Neural progenitor cell (in vitro differentiated cells): ENCODE measurements around the gene PAX9. TPM values are rescaled to one million over a fixed set of nuclear protein-coding genes. Genes with fewer than 3 reads are reported as not detected.
A peak's percentile ranks its signal among the peaks of the same experiment; 100 is the strongest.

Experiments
- DNase-seq: peaks from one replicate; pipeline ENCODE4 v3.0.0-alpha.2; 2016; ENCODE audit warnings: low spot score
- H2AFZ ChIP-seq: fragments of 200-600 bp; sonication (generic); replicated peaks from 2 replicates; pipeline ENCODE4 v1.6.1; 2016; ENCODE audit warnings: antibody characterized with exemption
- H3F3A ChIP-seq: fragments of 200-600 bp; sonication (generic); 2 replicates; pipeline ENCODE4 v1.6.1; 2016; ENCODE audit warnings: antibody characterized with exemption, low read depth
- H3K27ac ChIP-seq: fragments of 200-600 bp; sonication (generic); 2 replicates; pipeline ENCODE4 v1.5.1; 2016; ENCODE audit warnings: mild to moderate bottlenecking
- H3K27me3 ChIP-seq: fragments of 200-600 bp; sonication (generic); 2 replicates; pipeline ENCODE4 v1.6.1; 2016; ENCODE audit warnings: mild to moderate bottlenecking, moderate library complexity
- H3K36me3 ChIP-seq: fragments of 200-600 bp; sonication (generic); 2 replicates; pipeline ENCODE4 v1.5.1; 2016
- H3K4me1 ChIP-seq: fragments of 200-600 bp; sonication (generic); 2 replicates; pipeline ENCODE4 v1.6.1; 2016; ENCODE audit warnings: mixed run types
- H3K4me2 ChIP-seq: fragments of 200-600 bp; sonication (generic); 2 replicates; pipeline ENCODE4 v1.6.1; 2016
- H3K4me3 ChIP-seq: fragments of 200-600 bp; sonication (generic); 2 replicates; pipeline ENCODE4 v1.5.1; 2016
- H3K79me2 ChIP-seq: fragments of 200-600 bp; sonication (generic); 2 replicates; pipeline ENCODE4 v1.6.1; 2016; ENCODE audit warnings: low read depth
- H3K9ac ChIP-seq: fragments of 200-600 bp; sonication (generic); 2 replicates; pipeline ENCODE4 v1.6.1; 2016
- H3K9me3 ChIP-seq: fragments of 200-600 bp; sonication (generic); 2 replicates; pipeline ENCODE4 v1.5.1; 2016; ENCODE audit warnings: low read depth
- H4K20me1 ChIP-seq: fragments of 200-600 bp; sonication (generic); 2 replicates; pipeline ENCODE4 v1.6.1; 2016; ENCODE audit warnings: low read depth
- H3K27ac Mint-ChIP-seq: 3 replicates; pipeline ENCODE4 v1.8.0; 2021; ENCODE audit warnings: mixed read lengths
- H3K27me3 Mint-ChIP-seq: 2 replicates; pipeline ENCODE4 v1.8.0; 2022; ENCODE audit warnings: low read depth, mild to moderate bottlenecking, inconsistent platforms, moderate library complexity, mixed read lengths; ENCODE audit not compliant: insufficient read depth
- H3K36me3 Mint-ChIP-seq: 3 replicates; pipeline ENCODE4 v1.8.0; 2021; ENCODE audit warnings: mixed read lengths
- H3K4me1 Mint-ChIP-seq: 3 replicates; pipeline ENCODE4 v1.8.0; 2021; ENCODE audit warnings: mixed read lengths
- H3K4me3 Mint-ChIP-seq: 3 replicates; pipeline ENCODE4 v1.8.0; 2021; ENCODE audit warnings: mild to moderate bottlenecking, moderate library complexity, mixed read lengths
- H3K9me3 Mint-ChIP-seq: 3 replicates; pipeline ENCODE4 v1.8.0; 2020; ENCODE audit warnings: mixed read lengths
- EZH2 ChIP-seq: fragments of 200-600 bp; sonication (generic); IDR thresholded peaks from 2 replicates; pipeline ENCODE4 v1.6.1; 2017; ENCODE audit warnings: antibody characterized with exemption, mild to moderate bottlenecking, moderate library complexity
- EZH2phosphoT487 ChIP-seq: fragments of 200-600 bp; sonication (generic); IDR thresholded peaks from 2 replicates; pipeline ENCODE4 v1.6.1; 2017; ENCODE audit warnings: antibody characterized with exemption
- total RNA-seq: library from RNA; depleted of rRNA; stranded (reverse); fragments of >200 nt; gene quantifications from 2 replicates; pipeline ENCODE4 v1.2.3, GENCODE V29; 2015; ENCODE audit warnings: low replicate concordance
- TF ChIP-seq, protein P1 (sequence below): fragments of 200-600 bp; sonication (generic); IDR thresholded peaks from 2 replicates; pipeline ENCODE4 v1.5.1; 2017; ENCODE audit warnings: antibody characterized with exemption, mild to moderate bottlenecking

The PAX9 gene
- total RNA-seq, 1 donor from 2014 or later, result not detected

DNA sequence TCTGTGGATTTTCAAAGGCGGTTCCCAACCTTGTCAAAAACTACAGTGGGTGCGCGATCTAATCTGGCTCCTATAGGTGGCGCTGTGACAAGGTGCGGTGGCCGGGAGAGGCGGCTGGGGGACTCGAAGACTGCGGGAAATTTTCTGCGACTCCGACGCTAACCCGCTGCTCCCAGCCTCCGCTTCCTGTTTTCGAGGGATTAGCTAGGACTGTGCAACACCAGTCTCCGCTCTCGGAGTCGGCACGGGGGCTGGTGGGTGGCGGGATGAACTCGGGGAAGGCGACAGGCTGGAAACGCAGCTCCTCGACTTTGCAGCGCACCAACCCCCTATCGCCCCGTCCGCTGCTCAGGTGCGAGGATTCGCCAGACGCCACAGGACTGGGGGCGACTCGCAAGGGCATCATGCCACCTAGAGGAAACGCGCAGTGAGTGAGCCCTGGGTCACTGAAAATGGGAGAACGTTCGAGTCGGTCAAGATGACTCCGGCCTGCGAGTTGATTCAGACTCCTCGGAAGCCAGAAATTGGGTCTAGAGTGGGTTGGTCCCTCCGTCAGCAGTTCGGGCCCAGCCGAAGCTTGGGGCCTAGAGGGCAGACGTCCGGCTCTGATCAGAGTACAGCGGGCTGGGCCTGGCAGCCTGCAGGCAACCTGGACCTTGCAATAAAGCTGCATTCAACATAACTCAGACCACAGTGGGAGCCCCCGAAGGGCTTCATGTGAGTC, 5.5 kb upstream of the PAX9 start:
- Histone ChIP-seq H4K20me1 (peaks cover 99% of the 10 kb centered on the region), H3K4me1 (no peaks in the 10 kb centered on the region), H3K4me2 (peak overlapping the region; percentile 70), H3K9me3 (no peaks in the 10 kb centered on the region), H3K4me3 (peak overlapping the region; percentile 40), H2AFZ (peak overlapping the region; percentile 44), H3F3A (no peaks in the 10 kb centered on the region), H3K79me2 (no peaks in the 10 kb centered on the region), H3K36me3 (no peaks in the 10 kb centered on the region), H3K27ac (no peak overlapping the region), H3K27me3 (peaks cover 100% of the 10 kb centered on the region), H3K9ac (no peak overlapping the region)
- Mint-ChIP-seq H3K27ac (no peak overlapping the region), H3K4me3 (peak overlapping the region; percentile 63), H3K36me3 (no peaks in the 10 kb centered on the region), H3K4me1 (peaks cover 16% of the 10 kb centered on the region), H3K9me3 (peaks cover 2% of the 10 kb centered on the region), H3K27me3 (peaks cover 98% of the 10 kb centered on the region)
- peak; percentile 67 for TF ChIP-seq EZH2
- TF ChIP-seq, protein P1, sequence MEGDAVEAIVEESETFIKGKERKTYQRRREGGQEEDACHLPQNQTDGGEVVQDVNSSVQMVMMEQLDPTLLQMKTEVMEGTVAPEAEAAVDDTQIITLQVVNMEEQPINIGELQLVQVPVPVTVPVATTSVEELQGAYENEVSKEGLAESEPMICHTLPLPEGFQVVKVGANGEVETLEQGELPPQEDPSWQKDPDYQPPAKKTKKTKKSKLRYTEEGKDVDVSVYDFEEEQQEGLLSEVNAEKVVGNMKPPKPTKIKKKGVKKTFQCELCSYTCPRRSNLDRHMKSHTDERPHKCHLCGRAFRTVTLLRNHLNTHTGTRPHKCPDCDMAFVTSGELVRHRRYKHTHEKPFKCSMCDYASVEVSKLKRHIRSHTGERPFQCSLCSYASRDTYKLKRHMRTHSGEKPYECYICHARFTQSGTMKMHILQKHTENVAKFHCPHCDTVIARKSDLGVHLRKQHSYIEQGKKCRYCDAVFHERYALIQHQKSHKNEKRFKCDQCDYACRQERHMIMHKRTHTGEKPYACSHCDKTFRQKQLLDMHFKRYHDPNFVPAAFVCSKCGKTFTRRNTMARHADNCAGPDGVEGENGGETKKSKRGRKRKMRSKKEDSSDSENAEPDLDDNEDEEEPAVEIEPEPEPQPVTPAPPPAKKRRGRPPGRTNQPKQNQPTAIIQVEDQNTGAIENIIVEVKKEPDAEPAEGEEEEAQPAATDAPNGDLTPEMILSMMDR, result peak; percentile 82
- peak; percentile 5 for TF ChIP-seq EZH2phosphoT487
- DNase-seq, result peak; percentile 90

DNA sequence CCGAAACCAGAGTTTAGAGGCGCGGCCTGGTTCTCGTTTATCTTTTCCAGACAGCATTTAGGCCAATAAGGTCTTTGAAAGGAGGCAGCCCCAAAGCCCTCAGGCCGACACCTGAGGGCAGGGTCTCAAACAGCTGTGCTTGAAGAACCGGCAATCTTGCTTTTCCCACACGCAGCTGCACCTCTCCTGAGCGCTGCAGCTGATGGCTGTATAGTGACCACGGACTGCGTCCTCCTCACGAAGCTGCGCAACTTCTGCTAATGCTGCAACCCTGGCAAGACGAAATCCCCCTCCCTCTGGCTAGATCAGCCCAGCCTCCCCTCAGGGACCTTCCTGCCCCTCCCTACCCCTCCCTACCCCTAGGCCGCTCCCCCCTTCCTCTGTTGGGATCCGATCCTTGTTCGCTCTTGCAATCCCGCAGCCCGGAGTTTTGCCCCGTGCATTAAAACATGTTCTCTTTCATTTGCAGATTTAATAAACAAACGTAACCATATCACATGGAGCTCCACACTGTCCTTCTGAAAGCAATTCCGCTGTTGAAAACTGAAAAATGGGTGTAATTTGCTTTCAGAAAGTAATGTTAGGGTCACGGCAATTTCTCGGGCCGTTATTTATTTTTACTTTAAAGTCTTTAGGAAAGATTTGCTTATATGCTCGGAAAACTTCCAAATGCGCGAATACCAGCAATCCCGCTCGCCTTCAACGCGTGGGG, 4.8 kb upstream of the PAX9 start:
- peak; percentile 48 for DNase-seq
- no peak overlapping the region for H3K4me2 ChIP-seq
- peaks cover 97% of the 10 kb centered on the region for H4K20me1 ChIP-seq
- H3K27ac Mint-ChIP-seq, result no peak overlapping the region
- peaks cover 100% of the 10 kb centered on the region for H3K27me3 ChIP-seq
- no peaks in the 10 kb centered on the region for H3K4me1 ChIP-seq
- no peaks in the 10 kb centered on the region for H3K36me3 Mint-ChIP-seq
- no peak overlapping the region for H2AFZ ChIP-seq
- H3K9me3 ChIP-seq, result no peaks in the 10 kb centered on the region
- no peaks in the 10 kb centered on the region for H3F3A ChIP-seq
- peaks cover 99% of the 10 kb centered on the region for H3K27me3 Mint-ChIP-seq
- TF ChIP-seq, protein P1, result no peak
- TF ChIP-seq EZH2phosphoT487, result peak; percentile 88
- peak; percentile 70 for TF ChIP-seq EZH2
- H3K79me2 ChIP-seq, result no peaks in the 10 kb centered on the region
- H3K4me3 Mint-ChIP-seq, result peak overlapping the region; percentile 63
- H3K9ac ChIP-seq, result no peak overlapping the region
- H3K27ac ChIP-seq, result no peak overlapping the region
- peak overlapping the region; percentile 23 for H3K4me3 ChIP-seq
- peaks cover 22% of the 10 kb centered on the region for H3K4me1 Mint-ChIP-seq
- H3K36me3 ChIP-seq, result no peaks in the 10 kb centered on the region
- peaks cover 4% of the 10 kb centered on the region for H3K9me3 Mint-ChIP-seq

DNA sequence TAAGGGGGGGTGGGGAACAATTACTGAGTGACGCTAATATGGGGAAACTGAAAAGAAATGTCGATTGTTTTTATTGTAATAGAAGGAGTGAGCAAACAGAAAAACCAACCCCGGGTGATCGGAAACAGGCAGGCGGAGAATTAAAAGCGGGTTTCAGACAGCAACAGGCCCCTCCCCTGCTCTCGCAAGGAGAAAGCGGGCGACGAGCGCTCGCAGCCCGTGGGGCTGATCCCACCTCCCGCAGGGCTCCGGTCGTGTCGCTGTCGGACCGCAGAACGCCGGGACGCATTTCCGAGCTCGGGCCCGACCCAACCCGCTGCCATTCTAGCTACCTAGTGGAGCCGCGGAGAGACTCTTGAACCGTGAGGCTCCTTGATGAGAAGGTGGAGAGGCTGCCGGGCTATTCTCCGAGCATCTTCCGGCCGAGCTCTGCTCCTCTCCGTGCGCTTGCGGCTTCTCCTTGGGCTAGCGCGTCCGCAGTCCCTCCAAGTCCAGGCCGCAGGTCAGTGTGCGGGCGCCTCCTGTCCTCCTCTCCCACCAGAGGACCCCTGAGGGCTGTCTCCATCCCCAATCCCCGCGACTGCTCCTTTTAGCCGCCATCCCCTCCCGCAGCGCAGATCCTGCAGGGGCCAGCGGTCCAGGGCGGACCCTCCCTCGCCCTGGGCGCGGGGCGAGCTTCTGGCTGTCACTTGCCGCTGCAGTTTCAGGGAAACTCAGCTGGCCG, 4.1 kb upstream of the PAX9 start:
- no peak overlapping the region for H3K4me3 Mint-ChIP-seq
- Histone ChIP-seq H3K27ac (no peak overlapping the region), H3K9ac (no peak overlapping the region), H3K27me3 (peaks cover 100% of the 10 kb centered on the region), H3K9me3 (no peaks in the 10 kb centered on the region), H3K4me1 (no peaks in the 10 kb centered on the region), H3K4me2 (peak overlapping the region; percentile 68), H3K79me2 (no peaks in the 10 kb centered on the region), H3K36me3 (no peaks in the 10 kb centered on the region), H4K20me1 (peaks cover 97% of the 10 kb centered on the region), H3K4me3 (peak overlapping the region; percentile 23), H2AFZ (peak overlapping the region; percentile 8), H3F3A (peaks cover 6% of the 10 kb centered on the region)
- TF ChIP-seq EZH2 (peak; percentile 74), EZH2phosphoT487 (peak; percentile 90)
- TF ChIP-seq, protein P1, result no peak
- DNase-seq, result peak; percentile 72
- no peaks in the 10 kb centered on the region for H3K36me3 Mint-ChIP-seq
- peaks cover 99% of the 10 kb centered on the region for H3K27me3 Mint-ChIP-seq
- no peak overlapping the region for H3K27ac Mint-ChIP-seq
- H3K9me3 Mint-ChIP-seq, result peaks cover 4% of the 10 kb centered on the region
- H3K4me1 Mint-ChIP-seq, result peaks cover 27% of the 10 kb centered on the region
